NOMO-1 (cell line): Measurements from ENCODE around the gene CEP170B.
"Not testable (repeated sequence)": the region's sequence is repeated elsewhere in the genome, so short reads cannot be mapped to it uniquely, and the experiment has no call there.

Experiments
- DNase-seq, 2 experiments: peaks; one replicate each; lab custom pipeline; 2025; ENCODE audit not compliant: unreplicated experiment in 2 of 2; lab: John Stamatoyannopoulos, UW

The CEP170B gene

DNA sequence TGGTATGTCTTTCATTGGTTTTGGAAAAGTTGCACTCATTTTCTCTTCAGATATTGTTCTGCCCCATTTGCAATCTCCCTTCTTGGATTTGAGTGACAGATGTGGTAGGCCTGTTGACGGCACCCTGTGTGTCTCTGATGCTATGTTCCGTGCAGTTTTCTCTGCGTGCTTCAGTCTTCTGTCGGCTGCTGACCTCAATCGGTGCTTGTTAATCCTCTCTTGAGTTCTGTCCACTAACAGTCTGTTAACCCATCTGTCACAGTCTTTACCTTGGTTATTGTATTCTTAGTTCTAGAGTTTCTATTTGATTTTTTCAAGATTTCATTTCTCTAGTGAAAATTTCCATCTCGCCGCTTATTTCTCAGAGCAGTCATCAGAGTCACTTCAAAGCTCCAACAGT is 38.9 kb downstream of the CEP170B start:
- no peak for DNase-seq

DNA sequence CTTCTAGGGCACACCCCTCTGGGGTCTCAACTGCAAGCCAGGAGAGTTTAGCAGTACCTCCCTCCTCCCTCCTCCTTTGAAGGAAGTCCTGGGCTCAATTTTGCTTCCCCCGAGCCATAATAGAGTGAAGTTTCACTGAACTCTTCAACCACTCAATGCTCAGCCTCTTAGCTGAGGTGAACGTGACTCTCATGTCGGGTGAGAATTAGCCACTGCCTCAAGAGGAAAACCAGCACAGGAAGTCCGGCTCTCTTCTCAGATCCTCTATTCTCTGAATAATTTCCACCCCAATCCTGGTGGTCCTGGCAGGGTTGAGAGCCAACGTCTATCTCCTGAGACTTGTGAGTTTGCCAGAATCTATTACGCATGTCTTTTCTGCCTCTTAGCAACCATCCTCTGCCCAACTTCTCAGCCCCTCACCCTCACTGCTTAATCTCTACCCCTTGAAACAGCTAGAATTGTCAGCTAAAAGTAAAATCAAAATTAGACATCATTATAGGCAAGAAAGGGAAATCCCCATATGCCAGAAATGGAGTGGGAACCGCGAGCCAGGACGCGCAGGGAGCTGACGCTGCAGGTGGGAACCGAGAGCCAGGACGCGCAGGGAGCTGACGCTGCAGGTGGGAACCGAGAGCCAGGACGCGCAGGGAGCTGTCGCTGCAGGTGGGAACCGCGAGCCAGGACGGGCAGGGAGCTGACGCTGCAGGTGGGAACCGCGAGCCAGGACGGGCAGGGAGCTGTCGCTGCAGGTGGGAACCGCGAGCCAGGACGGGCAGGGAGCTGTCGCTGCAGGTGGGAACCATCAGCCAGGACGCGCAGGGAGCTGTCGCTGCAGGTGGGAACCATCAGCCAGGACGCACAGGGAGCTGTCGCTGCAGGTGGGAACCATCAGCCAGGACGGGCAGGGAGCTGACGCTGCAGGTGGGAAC is 39.8 kb downstream of the CEP170B start:
- not testable (repeated sequence) for DNase-seq

DNA sequence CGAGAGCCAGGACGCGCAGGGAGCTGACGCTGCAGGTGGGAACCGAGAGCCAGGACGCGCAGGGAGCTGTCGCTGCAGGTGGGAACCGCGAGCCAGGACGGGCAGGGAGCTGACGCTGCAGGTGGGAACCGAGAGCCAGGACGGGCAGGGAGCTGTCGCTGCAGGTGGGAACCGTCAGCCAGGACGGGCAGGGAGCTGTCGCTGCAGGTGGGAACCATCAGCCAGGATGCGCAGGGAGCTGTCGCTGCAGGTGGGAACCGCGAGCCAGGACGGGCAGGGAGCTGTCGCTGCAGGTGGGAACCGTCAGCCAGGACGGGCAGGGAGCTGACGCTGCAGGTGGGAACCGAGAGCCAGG is 40.5 kb downstream of the CEP170B start:
- not testable (repeated sequence) for DNase-seq

DNA sequence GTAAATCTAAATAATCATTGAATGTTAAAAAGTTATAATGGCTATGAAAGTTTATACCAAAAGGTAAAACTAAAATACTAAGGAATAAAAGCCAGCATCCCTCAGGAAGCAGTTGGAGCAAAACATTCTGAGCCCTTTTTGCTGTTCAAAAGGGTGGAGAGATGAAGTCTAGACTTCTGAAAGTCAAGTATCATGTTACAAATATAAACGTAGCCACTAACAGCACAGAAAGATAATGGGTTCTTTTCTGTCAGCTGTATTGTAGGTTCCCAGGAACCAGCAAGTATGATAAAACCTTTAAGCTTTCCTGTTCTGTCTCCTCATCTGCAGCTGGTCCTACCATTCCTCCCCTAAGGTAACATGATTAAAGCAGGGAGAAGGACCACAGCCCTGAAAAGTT is 43.2 kb downstream of the CEP170B start:
- no peak for DNase-seq

DNA sequence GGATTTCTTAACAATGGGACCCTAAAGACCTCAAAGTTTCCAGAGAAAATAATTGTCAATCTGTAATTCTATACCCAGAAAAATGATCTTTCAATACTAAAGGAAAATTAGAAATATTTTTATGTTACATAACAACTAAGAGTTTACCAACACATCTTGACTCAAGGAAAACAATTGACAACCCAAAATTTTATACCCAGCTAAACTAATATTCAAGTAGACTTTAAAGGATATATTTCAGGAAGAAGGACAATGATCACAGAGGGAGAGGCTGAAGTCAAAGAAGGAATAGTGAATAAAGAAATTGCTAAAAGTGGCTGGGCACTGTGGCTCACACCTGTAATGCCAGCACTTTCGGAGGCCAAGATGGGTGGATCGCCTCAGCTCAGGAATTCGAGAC is 47.0 kb downstream of the CEP170B start:
- DNase-seq: no peak

DNA sequence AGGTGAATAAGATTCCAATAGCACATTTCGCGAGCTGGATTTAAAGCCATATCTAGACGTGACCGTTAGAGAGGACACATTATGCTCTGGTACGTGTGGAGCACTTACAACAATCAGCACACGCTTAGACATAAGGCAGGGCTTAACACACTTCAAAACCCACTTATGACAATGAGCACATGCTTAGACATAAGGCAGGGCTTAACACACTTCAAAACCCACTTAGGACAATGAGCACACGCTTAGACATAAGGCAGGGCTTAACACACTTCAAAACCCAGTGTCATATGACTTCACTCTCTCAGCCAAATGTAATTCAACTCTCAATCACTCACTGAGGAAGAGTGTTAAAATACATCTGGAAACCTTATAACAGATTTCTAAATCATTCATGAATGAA is 48.4 kb downstream of the CEP170B start:
- no peak for DNase-seq

DNA sequence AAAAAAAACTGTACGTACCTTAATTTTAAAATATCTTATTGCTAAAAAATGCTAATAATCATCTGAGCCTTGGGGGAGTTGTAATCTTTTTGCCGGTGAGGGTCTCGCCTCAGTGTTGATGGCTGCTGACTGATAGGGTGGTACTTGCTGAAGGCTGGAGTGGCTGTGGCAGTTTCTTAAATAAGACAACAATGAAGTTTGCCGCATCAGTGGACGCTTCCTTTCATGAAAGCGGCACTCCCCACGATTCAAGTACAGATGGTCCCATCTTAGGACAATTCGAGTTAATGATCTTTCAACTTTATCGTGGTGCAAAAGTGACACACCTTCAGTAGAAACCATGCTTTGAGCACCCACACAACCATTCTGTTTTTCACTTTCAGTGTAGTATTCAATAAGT is 52.0 kb downstream of the CEP170B start:
- DNase-seq: no peak

DNA sequence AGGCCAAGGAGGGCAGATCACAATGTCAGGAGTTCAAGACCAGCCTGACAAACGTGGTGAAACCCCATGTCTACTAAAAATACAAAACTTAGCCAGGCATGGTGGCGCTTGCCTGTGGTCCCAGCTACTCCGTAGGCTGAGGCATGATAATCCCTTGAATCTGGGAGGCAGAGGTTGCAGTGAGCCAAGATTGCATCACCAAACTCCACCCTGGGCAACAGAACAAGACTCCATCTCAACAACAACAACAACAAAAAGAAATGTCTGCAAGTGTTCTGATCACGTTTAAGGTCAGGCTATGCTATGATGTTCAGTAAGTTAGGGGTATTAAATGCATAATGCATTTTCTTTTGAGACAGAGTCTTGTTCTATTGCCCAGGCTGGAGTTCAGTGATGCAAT is 52.9 kb downstream of the CEP170B start:
- DNase-seq: no peak

DNA sequence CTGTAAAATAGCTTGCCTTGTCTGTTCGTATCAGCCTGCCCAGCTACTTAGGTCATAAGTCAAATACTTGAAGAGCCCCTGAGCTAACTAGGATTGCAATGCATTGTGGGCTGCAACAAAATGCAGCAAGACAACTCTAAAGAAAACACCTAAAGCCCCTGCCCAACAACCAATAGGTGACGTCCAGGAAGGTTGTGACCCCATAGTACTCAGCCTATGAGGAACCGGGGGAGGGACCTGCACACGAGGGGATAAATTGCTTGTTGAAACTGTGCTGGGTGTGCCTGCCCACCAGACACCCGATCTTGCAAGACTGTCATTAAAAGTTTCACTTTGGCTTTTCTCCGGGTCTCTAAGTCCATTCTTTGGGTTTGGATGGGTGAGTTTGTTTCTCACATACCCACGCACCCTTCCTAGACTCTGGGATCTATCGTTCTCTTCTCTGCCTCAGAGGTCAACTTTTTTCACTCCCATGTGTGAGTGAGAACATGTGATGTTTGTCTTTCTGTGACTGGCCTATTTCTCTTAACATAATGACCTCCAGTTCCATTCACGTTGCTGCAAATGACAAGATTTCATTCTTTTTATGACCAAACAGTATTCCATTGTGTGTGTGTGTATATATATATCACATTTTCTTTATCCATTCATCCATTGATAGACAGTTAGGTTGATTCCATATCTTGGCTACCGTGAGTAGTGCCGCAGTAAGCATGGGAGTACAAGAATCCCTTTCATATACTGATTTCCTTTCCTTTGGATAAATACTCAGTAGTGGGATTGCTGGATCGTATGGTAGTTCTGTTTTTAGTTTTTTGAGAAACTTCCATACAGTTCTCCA is 54.3 kb downstream of the CEP170B start:
- not testable (repeated sequence) for DNase-seq

DNA sequence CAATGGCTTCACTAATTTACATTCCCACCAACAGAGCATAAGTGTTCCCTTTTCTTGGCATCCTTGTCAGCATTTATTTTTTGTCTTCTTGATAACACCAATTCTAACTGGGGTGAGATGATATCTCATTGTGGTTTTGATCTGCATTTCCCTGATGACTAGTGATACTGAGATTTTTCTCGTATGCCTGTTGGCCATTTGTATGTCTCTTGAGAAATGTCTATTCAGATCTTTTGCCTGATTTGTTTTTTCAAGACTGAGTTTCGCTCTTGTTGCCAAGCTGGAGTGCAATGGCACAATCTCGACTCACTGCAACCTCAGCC is 54.9 kb downstream of the CEP170B start:
- DNase-seq: no peak

DNA sequence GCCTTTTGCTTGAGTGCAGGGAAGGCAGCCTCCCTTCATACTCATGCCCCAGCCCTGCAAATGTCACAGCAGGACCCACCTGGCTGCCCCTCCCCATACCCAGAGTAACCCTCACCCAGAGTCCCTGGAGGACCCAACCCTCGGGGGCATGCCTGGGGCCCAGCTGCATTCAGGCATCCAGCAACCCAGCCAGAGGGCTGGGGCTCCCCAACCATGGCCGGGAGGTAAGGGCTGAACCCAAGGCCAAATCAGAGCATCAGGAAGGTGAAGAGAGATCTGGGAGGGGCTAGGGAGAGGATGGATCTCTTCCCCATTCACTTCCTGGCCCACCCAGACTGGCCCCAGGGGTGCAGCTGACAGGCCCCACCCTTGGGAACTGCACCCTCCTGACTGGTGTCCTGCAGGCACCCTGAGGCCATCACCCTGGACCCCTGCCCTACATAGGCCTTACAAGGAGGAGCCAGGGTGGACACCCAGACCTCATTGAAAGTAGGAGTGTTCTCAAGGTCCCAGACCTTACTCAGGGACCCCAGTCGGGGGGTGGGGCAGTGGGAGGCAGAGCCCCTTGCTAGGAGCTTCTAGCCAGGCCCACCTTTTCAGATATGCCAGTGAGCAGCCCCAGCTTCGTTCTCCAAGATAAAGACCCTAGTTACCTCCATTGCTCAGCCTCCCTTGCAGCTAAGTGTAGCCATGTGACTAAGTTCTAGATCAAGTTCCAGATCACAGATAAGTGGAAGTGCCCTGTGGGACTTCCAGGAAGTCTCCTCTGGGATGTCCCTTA is 58.8 kb downstream of the CEP170B start:
- no peak for DNase-seq

DNA sequence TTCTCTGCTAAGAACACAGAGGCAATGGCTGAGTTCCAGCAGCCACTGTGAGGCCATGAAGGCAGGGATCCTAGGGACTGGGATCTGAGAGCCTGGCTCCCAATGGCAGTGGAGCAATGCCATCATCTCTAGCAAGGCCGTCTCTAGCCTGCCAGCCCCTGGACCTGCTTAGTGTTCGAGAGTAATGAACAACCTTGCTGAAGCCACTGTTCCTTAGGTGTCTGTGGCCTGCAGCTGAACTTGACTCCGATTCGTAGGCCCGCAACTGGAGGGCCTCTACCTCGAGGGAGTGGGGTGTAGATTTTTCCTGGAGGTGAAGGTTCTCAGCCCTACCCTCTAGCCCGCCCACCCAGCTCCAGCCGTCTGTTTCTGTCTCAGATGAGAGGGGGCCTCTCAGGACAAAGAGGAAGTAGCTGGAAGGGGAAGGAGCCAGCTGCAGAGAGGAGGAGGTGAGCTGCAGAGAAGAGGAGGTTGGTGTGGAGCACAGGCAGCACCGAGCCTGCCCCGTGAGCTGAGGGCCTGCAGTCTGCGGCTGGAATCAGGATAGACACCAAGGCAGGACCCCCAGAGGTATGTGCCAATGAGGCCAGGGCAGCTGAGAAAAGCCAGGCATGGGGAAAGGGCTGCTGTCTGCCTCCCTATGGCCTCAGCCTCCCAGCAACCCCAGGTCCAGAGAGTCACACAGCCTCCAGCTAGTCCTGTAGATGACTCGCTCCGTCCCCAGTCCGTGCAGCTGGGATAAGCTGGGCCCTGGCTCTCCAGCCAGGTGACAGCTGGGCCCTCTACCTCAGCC is 59.5 kb downstream of the CEP170B start, which contains the start of gene PLD4:
Gene PLD4, plus strand, starts transcription at position 459 of the 793 bp plus-strand sequence. CDS start 2,262 bp downstream, outside the sequence.
- DNase-seq: peak; percentile 78 to 91

DNA sequence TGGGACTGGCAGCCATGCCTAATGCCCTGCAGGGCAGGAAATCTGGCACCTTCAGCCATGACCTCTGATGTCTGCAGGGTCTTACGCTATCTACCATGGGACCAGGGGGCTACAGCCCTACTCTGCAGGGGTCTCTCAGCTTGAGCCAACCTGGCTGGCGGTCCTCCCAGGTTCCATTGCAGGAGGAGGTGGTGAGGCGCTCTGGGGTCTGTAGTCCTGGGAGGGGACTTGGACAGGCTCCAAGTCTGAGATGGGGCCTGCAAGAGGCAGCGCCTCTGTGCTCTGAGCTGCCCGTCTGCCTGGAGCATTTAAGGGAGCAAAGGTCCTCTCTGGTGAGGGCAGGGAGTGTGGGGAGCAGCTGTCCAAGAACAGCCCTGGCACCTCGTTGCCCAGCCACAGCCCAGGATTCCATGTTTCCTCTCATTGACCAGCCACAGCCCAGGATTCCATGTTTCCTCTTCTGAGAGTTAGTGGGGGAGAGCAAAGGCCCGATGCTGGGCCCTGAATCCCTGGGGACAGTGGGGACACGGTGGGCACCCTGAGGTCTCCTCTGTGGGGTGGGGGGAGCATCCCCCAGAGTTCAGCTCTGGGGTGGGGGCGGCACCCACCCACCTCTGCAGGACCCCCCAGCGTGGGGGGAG is 60.3 kb downstream of the CEP170B start:
- no peak for DNase-seq

DNA sequence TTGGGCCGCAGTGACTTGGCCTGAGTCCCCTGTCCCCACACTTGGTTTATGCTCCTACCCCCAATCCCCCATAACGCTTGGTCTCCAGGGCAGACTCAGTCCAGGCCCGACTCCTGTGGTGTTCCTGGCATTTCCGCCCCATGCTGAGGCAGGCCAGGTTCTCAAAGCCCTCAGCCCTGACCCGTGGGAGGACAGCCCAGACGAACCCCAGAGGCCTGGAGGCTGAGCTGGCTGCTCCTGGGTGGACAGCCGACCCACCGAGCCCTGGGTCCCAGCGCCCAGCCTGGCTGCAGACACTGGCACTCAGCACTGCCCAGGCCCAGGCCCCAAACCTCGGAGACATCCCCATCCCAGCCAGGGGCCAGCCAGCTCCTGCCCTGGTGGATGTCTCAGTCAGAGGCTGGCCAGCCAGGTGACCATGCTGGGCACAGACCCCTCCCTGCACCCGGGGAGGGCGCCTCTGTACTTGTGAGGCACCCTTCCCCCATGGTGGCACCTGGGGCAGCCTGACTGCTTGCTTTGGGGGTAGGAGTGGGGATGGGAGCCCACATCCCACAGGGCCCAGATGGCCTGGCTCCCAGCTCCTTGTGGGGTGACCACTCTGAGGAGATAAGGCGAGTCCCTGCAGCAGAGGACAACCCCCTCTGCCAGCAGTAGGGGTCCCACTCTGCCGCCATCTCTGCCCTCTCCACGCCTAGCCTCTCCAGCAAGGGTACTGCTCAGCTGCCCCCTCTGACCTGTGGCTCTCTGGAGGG is 61.0 kb downstream of the CEP170B start:
- no peak for DNase-seq

DNA sequence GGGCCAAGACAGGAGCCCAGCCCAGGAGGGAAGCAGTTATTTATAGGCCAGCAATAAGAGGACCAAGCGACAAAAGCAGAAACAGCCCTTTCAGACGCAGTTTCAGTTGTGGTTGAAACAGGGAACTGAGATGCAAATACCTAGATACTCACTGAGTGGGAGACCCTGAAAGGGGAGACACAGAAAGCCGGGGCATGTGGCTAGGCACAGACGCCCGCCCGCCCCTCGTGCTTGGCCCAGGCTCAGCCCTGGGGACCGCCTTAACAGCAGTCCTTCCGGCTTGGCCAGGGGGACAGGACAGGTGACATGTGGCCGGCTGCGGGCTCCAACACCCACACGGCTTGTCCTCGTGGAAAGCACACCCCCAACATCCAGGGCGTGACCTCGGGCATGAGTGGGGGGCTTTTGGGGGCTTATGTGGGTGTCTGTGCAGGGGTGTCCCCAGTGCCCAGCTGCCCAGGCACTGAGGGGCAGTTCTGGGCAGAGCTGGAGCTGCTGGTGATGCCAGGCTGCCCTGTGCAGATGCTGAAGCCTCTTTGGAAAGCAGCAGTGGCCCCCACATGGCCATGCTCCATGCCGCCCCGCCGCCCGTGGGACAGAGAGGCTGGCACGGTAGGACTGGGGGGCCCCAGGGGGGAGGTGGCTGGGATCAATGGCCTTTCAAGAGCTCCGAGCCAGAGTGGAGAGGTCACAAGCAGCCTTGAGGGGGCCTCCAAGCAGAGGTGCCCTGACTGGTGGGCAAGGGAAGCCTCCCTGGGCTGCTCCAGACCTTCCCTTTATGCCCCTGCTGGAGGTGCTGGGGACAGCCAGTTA is 61.8 kb downstream of the CEP170B start:
- peak; percentile 89 to 92 for DNase-seq

DNA sequence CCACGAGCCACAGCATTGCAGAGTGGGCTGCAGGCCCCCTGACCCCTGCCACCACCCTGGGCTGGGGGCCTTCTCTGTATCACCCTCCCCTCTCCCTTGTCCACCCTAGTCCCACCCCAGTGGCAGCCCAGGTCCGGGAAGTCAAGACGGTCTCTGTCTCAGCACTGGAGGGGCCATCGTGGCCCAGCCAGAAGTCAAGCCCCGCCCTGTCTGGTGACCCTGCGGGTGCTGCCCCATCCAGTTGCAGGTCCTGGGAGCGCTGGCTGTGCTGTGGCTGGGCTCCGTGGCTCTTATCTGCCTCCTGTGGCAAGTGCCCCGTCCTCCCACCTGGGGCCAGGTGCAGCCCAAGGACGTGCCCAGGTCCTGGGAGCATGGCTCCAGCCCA is 62.4 kb downstream of the CEP170B start:
- DNase-seq: no peak

DNA sequence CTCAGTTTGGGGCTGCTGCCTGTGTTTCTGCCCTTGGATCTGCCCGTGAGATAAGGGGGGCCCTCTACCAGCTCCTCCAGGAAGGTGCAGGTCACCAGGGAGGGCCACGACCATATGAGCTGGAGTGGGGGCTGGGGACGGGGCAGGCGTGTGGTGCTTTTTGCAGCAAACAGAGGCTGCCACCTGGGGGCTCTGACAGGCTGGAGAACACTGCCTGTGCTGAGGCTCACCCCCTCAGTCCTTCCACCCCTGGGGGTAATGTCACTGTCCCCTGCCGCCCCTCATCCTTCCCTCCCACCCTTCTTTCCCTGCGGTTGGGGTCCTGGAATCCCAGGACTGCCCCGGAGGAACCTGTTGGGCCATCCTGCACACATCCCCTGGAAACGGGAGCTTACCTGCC is 62.8 kb downstream of the CEP170B start:
- no peak for DNase-seq

DNA sequence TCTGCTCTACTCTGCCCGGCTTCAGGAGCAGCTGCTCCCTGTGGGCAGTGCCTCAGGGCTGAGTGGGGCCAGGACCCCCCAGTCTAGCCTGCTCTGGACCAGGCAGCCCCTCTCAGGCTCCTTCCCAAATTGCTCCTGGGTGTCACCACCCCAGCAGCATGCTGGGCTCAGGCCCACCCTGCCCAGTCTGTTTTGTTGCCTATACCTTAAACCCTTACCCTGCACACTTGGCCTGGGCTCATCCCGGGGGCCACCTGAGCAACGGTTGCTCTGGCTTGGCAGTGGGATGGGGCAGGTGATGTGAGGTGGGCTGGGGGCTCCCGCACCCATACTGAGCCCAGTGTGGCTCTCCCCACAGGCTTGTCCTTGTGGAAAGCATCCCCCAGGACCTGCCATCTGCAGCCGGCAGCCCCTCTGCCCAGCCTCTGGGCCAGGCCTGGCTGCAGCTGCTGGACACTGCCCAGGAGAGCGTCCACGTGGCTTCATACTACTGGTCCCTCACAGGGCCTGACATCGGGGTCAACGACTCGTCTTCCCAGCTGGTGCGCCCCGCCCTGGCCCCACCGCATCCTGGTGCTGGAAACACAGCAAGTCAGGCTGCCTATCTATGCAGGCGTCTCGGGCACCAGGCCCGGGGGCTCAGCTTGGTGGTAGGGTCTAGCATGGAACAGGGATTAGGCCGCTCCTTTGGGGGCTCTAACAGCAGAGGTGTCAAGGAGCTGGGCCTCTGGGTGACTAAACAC is 63.5 kb downstream of the CEP170B start:
- no peak for DNase-seq
